GM21786 (cell line): ENCODE data around the gene UBE2F.
"Not testable (repeated sequence)": the region's sequence is repeated elsewhere in the genome, so short reads cannot be mapped to it uniquely, and the experiment has no call there.

ENCODE experiments used
- ATAC-seq: cut with Tn5 transposase; IDR thresholded peaks from one replicate; pipeline ENCODE4 v1.9.1; 2021; ENCODE audit not compliant: unreplicated experiment

The UBE2F gene

GRCh38 chr2:238013806-238014205 lies 47.0 kb downstream of the UBE2F start:
- no peak for ATAC-seq

- ATAC-seq = no peak
Measured at GRCh38 chr2:238015705-238016104, 48.9 kb downstream of the UBE2F start.

- ATAC-seq = no peak
Measured at GRCh38 chr2:238016526-238016925, 49.7 kb downstream of the UBE2F start.

DNA sequence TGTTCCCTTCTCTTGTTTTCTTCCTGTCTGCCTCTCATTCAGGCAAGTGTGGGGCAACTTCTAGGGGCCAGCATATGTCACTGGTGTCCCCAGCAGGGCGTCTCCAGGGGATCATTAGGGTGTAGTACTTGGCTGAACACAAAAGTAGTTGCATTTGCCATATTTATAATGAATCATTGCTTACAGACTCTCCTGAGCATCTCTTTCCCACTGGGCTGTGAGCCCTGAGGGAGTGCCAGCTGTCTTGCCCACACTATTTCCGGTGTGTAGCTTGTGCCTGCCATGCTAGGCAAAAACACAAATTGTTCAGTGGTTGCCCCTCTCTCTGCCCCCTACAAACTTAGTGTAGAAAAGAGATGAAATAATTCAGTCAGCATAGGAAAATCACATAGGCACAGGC lies 53.1 kb downstream of the UBE2F start:
- ATAC-seq = no peak

DNA sequence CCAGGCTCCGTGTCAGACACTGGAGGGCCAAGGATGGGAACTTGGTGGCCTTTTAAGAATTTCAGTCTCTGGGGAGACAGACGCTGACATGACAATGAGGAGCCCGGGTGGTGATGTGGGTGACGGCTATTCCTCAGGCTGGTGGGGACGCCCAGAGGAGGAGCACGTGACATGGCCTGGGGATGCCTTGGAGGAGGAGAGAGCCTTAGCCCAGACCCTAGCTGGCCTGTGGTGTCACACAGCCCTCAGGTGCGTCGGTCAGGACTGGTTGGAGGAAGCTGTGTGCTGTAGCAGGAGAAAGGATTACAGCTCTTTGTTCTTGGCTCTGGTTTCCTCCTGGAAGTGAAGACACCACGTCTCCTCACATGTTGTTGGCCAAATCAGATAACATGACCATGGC lies 54.0 kb downstream of the UBE2F start:
- no peak for ATAC-seq

- ATAC-seq = no peak
Measured at GRCh38 chr2:238021327-238021726, 54.5 kb downstream of the UBE2F start.

DNA sequence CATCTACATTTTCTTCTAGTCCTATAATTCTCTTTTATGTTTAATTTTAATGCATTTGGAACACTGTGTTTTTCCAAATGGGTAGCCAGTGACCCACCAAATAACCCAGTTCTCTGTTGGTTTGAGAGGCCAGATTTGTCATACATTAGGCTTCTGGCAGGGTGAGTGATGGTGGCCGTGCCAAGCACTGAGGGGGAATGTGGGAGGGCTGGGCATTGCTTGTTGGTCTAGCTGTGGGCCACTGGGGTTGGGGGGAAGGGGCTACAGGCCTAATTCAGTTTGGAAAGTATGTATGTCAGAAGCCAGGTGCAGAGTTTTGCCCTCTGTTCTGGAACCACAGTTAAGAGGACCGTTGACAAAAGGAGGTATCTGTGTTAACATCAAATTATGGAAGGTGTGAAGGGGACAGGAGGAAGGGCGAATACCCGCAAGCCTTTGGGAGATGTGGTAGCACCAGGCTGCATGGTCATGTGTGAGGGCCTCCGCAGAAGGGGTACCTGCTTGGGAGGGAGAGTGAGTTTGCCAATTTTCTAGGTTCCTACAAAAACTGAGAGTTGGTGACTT lies 55.9 kb downstream of the UBE2F start:
- no peak for ATAC-seq

DNA sequence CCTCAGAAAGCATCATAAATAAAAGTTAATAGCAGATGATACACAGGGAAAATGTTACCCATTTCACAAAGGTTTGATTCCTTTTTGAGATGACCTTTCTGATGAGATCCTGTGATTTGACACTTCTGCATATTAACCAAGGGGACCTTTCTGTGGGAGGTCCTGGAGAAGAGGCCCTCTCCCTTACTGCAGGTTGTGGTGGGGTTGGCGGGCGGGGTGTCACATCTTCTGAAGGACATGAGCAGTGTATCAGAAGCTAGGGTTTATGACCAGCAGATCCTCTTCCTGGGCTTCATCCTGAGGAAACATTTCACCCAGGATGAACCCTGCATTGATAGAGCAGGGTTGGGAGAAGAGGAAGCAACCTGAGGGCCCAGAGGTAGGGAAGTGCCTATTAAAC lies 56.8 kb downstream of the UBE2F start:
- ATAC-seq = no peak

GRCh38 chr2:238024986-238025385 lies 58.2 kb downstream of the UBE2F start:
- no peak for ATAC-seq

GRCh38 chr2:238025741-238026360 lies 59.0 kb downstream of the UBE2F start:
- ATAC-seq = no peak

GRCh38 chr2:238027058-238027457 lies 60.2 kb downstream of the UBE2F start:
- ATAC-seq = no peak

DNA sequence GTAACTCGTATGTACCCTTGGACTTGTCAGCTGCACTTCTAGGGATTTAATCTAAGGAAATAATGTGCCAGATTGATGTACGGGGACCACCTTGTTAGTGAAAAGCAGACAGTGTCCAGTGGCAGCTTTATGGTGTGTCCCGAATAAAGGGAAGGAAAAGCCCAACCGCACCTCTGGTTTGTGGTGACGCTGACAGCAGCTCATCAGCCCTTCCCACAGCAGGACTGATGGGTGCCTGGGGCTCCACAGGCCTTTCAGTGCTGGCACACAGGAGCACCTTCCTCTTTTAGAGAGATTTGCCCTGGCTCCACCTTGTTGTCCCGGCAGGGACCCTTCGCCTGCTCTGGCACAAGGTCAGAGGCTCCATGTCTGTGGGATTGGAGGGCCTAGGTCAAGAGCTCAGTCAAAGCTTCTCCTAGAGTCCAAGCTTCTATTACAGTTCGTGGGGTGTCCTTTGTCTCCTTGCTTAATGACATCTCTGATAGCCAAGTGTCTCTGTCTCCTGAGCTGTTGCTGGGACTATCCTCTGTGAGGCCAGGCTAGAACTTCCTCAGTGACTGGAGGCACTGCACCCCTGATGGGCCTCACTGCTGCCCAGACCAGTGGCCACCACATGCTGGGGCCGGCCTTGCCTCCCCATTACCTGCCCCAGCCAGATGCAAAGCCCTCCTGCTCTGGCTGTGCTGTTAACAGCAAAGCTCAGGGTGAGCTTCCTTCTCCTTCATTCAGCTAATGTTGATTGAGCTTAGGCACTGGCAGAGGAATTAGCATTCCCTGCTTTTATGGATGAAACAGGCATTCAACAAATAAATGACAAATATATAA lies 61.0 kb downstream of the UBE2F start:
- no peak for ATAC-seq

GRCh38 chr2:238029853-238030252 lies 63.0 kb downstream of the UBE2F start:
- ATAC-seq = no peak

DNA sequence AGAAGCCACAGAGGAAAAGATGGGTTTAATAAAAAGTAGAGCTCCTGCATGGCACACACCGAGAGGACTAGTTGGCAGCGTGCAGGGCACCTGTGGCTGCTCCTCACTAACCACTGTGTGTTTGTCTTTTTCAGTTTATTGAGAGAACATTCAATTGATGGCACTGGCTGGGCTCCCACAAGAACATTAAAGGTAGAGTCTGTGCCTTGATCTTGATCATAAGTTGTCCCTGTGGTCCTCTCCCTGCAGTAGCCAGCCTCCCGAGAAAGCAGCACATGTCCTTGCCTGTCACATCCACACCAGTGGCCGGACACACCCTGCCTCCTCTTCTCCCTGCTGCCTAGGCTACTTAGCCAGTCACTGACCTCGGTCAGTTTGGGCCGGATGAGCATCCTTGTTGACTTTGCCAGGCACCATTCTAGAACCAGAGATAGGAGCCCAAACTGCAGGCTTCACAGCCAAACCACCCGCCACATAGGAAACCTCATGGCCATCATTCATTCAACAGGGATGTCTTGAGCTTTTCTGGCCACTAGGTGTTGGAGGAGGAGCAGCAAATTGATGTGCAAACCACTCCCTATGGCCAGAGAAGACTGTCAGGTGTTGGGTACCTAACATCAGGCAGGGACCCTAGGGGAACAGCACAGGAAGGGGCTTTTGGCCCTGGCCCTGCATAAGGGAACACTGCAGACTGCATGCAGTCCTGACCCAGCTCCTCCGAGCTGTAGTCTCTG lies 63.8 kb downstream of the UBE2F start:
- no peak for ATAC-seq

GRCh38 chr2:238031751-238032150 lies 64.9 kb downstream of the UBE2F start:
- no peak for ATAC-seq

GRCh38 chr2:238032755-238033337 lies 66.0 kb downstream of the UBE2F start:
- ATAC-seq = no peak

DNA sequence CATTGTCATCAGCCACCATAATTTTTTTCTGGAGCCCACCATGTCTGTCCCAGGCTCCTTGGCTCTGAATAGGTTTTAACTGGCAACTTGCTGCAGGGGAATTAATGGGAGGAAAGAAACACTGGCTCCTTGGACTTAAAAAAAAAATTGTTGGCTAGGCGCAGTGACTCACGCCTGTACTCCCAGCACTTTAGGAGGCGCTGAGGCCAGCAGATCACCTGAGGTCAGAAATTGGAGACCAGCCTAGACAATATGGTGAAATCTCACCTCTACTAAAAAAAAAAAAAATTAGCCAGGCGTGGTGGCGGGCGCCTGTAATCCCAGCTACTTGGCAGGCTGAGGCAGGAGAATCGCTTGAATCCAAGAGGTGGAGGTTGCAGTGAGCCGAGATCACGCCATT lies 67.2 kb downstream of the UBE2F start:
- ATAC-seq = not testable (repeated sequence)

- no peak for ATAC-seq
Measured at GRCh38 chr2:238038203-238038602, 71.4 kb downstream of the UBE2F start.

GRCh38 chr2:238039151-238039550 lies 72.3 kb downstream of the UBE2F start:
- no peak for ATAC-seq

GRCh38 chr2:238039985-238040384 lies 73.2 kb downstream of the UBE2F start:
- no peak for ATAC-seq

GRCh38 chr2:238040918-238041317 lies 74.1 kb downstream of the UBE2F start:
- ATAC-seq = no peak
